ENCODE data around the gene RPAIN.

GRCh38 chr17:5468075-5468473, 48.1 kb downstream of the RPAIN start:
- TF ChIP-seq, protein P1, sequence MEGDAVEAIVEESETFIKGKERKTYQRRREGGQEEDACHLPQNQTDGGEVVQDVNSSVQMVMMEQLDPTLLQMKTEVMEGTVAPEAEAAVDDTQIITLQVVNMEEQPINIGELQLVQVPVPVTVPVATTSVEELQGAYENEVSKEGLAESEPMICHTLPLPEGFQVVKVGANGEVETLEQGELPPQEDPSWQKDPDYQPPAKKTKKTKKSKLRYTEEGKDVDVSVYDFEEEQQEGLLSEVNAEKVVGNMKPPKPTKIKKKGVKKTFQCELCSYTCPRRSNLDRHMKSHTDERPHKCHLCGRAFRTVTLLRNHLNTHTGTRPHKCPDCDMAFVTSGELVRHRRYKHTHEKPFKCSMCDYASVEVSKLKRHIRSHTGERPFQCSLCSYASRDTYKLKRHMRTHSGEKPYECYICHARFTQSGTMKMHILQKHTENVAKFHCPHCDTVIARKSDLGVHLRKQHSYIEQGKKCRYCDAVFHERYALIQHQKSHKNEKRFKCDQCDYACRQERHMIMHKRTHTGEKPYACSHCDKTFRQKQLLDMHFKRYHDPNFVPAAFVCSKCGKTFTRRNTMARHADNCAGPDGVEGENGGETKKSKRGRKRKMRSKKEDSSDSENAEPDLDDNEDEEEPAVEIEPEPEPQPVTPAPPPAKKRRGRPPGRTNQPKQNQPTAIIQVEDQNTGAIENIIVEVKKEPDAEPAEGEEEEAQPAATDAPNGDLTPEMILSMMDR (conservative IDR thresholded peaks at IDR 0.05), result no peak
- TF ChIP-seq EZH2 (IDR thresholded peaks at IDR 0.05; ENCODE audit: low read depth), result no peak
